GM21529 (cell line): ENCODE results near the gene SND1.

Experiments used
- ATAC-seq: cut with Tn5 transposase; IDR thresholded peaks from one replicate; pipeline ENCODE4 v1.9.1; 2021; ENCODE audit not compliant: unreplicated experiment

SND1 gene

GRCh38 chr7:127924874-127925273 lies 272.9 kb downstream of the SND1 start:
- no peak for ATAC-seq

- ATAC-seq = no peak
Observed at GRCh38 chr7:127927348-127927696, 275.3 kb downstream of the SND1 start.

GRCh38 chr7:127928222-127928621 lies 276.2 kb downstream of the SND1 start:
- no peak for ATAC-seq

GRCh38 chr7:127928852-127929251 lies 276.9 kb downstream of the SND1 start:
- ATAC-seq = no peak

GRCh38 chr7:127930341-127931328 lies 278.6 kb downstream of the SND1 start:
- peak; percentile 34 for ATAC-seq

GRCh38 chr7:127932076-127932475 lies 280.1 kb downstream of the SND1 start:
- no peak for ATAC-seq

- no peak for ATAC-seq
Observed at GRCh38 chr7:127932496-127932895, 280.5 kb downstream of the SND1 start.

- ATAC-seq = no peak
Observed at GRCh38 chr7:127933146-127933545, 281.2 kb downstream of the SND1 start.

- no peak for ATAC-seq
Observed at GRCh38 chr7:127934711-127935110, 282.7 kb downstream of the SND1 start.

- ATAC-seq = no peak
Observed at GRCh38 chr7:127935847-127936376, 283.9 kb downstream of the SND1 start.

- no peak for ATAC-seq
Observed at GRCh38 chr7:127937066-127937680, 285.2 kb downstream of the SND1 start.

GRCh38 chr7:127938588-127938987 lies 286.6 kb downstream of the SND1 start:
- ATAC-seq = no peak

GRCh38 chr7:127940381-127941160 lies 288.6 kb downstream of the SND1 start:
- ATAC-seq = no peak

GRCh38 chr7:127941476-127942210 lies 289.6 kb downstream of the SND1 start:
- ATAC-seq = no peak

GRCh38 chr7:127943541-127944521 lies 291.8 kb downstream of the SND1 start:
- ATAC-seq = no peak

GRCh38 chr7:127946111-127946510 lies 294.1 kb downstream of the SND1 start:
- ATAC-seq = no peak

- no peak for ATAC-seq
Observed at GRCh38 chr7:127946847-127947246, 294.9 kb downstream of the SND1 start.

- ATAC-seq = no peak
Observed at GRCh38 chr7:127948312-127948711, 296.3 kb downstream of the SND1 start.

- ATAC-seq = no peak
Observed at GRCh38 chr7:127948930-127949329, 296.9 kb downstream of the SND1 start.
